NCI-H1694 (cell line): ENCODE results near the gene TRIM67.

Experiments
- DNase-seq: peaks from one replicate; lab custom pipeline; 2025; lab: John Stamatoyannopoulos, UW

The TRIM67 gene

DNA sequence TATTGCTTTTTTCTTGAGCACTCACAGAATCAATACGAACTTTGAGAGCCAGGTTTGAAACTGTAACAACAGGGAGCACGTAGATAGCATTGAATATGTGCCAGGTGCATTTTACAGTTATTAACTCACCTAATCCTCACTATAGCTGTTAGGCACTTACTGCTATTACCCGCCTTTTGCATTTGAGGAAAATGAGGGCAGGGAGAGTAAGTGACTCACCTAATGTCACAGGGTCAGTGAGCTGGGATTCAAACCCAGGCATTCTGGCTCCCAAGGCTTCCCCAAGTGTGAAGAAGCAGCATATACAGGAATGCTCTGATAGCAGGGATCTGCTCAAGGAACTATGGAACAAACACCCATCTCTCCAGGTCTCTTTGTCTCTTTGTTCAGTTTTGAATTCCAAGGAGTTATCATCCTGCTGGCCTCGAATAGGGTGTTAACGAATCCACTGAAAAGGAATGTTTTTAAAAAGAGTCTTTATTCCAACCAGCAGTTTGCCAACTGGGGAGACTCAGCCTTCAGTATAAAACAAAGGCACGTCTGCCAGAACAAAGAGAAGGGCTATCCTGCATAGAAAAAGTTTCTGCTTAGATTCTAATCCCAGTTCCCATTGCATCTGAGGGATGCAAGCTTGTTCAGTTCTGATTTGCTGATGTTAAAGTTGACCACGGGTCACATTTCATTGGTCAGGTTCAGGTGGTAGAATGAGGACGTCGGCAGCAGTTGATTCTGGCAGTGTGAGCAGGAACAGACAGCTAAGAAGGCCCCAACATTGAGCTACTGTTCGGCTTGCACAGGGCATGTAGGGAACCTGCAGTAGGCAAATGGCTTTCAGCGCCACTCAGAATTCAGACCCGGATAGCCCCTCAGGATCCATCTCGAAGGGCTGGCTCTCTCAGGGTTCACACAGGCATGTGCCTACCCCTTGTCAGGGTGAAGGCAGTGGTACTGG lies 22.1 kb downstream of the TRIM67 start:
- DNase-seq, result no peak

DNA sequence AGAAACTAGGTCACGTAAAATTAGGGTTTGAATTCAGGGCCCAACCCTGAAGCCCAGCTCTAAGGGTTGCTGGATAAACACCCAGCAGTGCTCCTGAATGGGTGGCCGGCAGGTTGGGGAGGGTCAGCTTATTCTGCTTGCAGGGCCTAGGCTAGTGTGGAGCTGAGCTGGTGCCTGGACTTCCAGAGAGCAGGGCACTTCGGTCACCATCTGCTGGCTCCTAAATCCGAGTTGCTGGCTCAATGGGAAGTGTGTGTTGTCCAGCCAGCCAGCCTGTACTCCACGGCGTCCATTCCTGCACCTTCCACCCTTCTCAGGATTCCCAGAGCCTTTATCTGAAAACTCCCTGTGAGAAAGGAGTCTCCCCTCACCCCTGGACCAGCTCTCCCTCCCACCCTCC lies 23.0 kb downstream of the TRIM67 start:
- DNase-seq, result no peak

DNA sequence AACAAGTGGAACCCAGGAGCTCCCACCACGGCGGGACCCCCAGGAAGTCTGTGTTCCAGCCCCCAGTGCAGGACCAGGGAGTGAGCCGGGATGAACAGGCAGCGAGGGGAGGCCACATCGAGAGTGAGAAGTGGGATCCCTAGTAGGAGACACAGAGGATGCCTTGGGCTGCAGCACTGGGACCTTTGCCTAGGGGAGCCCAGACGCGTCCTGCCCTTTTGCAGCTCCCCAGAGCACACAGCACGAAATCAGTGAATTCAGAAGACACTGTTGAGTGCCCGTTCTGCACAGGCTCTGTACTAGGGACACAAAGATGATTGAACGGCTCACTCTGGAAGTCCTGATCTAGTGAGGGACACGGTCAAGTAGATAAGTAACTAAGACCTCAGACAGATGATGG lies 23.5 kb downstream of the TRIM67 start:
- no peak for DNase-seq

DNA sequence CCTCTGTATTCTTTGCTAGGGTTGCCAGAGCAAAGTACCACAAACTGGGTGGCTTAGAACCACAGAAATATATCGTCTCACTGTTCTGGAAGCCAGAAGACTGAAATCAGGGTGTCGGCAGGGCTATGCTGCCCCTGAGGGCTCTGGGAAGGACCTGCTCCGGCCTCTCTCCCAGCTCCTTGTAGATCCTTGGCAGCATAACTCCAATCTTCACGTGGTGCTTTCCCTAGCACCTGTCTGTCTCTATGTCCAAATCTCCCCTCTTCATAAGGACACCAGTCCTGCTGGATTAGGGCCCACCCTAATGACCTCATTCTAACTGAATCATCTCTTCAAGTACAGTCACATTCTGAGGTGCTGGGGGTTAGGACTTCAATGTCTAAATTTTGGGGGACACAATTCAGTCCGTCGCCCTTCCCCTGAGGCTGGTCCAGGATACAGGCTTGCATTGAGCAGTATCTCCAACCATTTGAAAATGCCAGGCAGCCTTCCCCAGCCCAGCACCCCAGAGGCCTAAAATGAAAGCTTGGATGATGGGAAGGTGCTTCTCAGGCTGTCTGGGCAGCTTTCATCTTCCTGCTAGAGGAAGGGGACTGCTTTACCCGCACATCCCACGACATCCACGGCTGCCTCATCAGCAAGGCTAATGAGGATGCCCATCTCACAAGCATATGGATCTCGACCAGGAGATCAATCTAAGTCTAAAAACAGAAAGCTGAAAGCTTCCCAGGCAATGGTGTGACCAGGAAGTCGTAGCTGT lies 24.7 kb downstream of the TRIM67 start:
- no peak for DNase-seq

DNA sequence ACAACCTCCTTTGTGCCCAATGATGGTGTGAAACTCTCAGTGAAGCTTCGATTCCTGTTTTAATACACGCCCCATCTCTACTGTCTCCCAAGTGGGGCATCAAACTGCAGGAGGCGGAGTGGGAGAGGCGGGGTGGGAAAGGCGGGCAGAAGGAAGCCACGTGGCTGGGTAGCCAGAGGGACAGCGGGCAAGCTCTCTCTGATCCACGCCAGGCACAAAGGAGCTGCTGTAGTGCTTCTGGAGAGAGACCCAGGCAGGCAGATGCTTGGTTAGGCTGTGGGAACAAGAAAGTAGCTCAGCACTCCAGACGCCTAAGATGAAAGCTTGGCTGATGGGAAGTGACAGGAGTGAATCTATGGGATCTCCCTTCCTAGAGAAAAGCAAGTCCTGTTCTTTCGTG lies 25.7 kb downstream of the TRIM67 start:
- no peak for DNase-seq

DNA sequence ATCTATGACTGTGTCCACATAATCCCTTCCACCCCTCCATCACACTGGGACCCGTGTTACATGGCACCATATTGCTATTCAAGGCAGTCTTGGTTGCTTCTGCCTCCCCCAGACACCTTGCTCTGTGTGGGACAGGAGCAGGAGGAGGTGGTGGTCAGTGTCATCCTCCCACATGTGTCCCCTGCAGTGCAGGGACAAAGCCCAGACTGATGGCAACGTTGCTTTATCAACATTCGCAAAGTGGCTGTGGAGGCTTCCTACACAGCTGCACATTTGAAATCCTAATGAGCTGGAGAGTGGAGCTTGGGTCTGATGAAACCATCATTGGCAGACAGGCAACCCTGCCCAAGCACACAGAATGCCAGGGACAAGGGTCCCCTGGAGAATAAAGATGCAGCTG lies 26.2 kb downstream of the TRIM67 start:
- no peak for DNase-seq

DNA sequence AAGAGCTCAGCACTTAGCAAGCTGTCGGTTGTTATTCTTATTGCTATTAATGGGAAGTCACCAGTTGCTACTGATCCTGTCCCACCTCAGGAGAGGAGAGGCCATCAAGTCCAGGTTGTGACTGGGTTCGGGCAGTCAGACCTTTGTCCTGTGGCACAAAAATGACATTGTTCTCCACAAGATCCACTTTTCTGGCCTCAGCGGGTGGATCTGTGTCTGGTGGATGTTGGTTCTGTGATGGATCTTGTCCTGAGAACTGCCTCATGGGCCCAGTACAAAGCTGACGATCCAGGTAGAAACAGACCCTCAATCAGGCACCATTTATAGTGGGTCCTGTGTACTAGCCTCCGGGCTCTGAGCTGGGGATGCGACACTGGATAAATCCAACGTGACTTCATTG lies 26.9 kb downstream of the TRIM67 start:
- no peak for DNase-seq

DNA sequence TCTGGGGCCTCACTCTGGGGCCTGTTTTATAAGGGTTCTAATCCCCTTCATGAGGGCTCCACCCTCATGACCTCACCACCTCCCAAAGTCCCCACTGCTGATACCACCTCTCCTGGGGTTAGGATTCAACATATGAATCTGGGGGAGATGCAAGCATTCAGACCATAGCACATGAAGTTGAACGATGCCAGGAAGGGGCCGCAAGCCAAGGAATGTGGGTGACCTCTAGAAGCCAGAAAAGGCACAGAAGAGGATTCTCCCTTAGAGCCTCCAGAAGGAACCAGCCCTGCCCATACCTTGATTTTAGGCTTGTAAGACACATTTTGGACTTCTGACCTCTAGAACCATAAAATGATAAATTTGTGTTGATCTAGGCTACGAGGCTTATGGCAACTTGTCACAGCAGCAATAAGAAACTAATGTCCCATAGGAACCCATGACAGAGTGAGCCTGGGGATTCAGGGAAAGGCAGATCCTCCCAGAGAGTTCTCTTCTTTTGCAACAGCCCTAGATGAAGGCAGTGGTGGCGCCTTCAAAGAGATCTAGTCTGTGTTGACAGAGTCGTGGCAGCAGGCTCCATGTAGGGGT lies 27.9 kb downstream of the TRIM67 start:
- no peak for DNase-seq

DNA sequence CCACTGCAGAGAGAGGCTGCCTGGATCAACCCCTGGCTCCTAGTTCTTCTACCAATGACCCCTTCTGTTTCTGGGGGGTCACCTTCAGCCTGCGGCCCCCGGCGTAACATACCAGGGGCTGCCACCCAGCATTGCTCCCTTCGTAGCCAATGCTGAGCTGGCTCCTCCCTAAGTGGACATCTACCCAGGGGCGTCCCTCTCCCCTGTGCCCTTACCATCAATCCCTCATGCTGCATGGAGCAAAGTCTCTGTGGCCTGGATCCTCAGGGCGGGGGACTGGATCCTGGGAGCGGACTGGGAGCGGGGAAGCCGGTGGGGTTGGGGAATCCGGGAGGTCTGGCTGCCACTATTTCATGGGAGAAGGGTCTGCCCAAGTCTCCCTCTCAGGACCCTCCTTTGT lies 28.6 kb downstream of the TRIM67 start:
- no peak for DNase-seq

DNA sequence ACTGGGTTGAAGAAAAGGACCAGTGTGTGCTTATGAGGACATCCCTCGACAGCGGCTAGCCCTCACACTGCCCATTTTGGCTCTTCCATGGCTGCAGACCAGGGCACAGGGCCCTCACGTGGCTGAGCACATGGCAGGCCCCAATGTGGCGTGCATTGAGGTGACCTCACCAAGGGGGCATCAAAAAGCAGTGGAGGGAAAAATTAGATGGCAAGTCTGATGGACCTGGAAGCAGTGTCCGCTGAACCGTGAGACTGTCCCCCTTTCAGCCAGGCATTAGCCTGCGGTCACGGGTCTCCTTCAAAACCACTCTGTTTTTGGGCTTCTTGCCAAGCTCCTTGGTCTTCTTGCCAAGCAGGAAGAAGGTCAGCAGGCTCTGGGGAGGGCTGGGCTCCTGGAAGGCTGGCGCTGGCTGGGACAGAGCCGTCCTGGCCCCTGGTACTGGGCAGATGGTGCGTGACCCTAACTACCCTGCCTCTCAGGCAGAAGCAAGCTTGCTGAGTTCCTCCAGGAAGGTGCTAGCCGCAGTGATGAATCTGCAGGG lies 30.8 kb downstream of the TRIM67 start:
- DNase-seq, result no peak

DNA sequence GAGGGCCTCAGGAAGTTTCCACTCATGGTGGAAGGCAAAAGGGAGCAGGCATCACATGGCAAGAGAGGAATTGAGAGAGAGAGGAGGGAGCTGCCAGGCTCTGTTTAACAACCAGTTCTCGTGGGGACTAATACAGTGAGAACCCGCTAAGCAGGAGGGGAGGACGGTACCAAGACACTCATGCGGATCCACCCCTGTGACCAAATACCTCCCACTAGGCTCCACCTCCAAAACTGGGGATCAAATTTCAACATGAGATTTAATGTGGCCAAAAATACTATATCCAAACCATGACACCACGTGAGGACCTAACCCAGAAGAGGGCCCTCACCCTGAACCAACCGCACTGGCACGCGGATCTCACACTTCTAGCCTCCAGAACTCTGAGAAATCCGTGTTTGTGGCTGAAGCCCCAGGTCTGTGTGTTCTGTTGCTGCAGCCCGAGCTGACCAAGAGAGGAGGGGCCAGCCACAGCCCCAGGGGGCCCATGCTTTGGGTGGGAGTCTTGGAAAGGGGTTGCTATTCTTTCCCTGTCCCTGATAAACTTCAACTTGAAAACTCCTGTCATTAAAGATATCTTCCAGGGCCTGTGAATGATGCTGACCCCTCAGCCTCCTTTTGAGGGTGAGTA lies 32.0 kb downstream of the TRIM67 start:
- no peak for DNase-seq

DNA sequence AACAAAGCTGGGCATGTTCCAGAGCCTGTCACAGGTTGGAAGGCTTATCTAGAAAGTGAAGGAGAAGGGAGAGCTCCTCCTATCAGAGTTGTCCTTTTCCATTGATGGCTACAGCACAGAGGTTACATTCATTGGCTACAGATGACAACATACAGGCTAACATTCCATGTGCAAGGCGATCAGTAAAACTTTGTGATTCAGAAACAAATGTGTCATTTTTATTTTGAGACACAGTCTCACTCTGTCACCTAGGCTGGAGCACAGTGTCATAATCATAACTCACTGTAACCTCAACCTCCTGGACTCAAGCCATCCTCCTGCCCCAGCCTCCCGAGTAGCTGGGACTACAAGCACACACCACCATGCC lies 32.6 kb downstream of the TRIM67 start:
- DNase-seq, result no peak

DNA sequence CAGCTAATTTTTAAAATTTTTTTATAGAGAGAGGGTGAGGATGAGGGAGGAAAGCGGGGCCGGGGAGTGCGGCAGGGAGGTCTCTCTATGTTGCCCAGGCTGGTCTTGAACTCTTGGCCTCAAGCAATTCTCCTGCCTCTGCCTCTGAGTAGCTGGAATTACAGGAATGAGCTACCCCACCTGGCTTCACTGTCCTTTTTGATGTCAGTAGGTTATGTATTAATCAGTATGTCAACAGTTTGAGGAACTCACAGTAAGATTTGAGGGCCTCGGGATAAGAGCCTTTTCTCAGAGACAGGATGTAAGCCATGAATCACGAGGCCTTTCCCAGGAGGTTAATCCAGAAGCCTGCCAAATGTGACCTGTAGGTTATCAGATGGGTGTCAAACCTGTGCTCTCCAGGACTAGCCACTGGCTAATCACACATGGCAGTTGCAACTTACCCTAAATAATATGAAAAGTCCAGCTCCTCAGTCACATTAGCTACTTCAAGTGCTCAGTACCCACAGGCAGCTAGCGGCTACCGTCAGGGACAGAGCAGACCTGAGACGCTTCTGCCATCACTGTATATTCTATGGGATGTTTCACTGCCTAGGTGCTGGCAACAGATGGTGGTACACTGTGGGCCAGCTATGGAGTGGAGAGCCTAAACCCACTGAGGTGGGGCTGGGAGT lies 33.1 kb downstream of the TRIM67 start:
- DNase-seq, result no peak

DNA sequence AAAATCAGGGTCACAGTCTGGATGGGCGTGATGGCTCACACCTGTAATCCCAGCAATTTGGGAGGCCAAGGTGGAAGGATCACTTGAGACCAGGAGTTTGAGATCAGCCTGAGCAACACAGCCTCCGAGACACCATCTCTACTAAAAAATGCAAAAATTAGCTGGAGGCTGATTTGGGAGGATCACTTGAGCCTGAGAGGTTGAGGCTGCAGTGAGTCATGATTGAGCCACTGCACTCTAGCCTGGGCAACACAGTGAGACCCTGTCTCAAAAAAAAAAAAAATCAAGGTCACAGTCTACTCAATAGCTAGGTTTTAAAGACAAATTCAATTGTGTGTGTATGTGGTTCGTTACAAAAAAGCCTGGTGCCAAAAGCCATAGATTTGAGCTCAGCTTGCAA lies 34.4 kb downstream of the TRIM67 start:
- DNase-seq, result no peak

DNA sequence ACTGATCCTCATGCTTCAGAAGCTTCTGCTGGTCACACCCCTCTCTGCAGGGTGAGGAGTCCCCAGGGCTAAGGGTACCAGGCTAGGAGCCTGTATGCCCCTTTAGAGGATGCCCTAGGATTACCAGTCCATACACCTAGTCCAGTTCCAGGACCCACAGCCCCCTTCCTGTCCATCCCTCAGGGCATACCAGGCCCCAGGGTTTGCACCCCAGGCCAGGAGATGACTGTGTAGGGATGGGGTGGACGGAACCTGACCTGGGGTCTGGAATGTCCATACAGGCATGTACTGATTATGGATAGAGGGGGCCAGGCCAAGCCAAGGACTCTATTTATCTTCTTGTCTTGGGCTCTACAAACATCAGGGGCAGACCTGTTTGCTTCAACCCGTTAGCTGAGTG lies 34.9 kb downstream of the TRIM67 start:
- DNase-seq, result no peak

DNA sequence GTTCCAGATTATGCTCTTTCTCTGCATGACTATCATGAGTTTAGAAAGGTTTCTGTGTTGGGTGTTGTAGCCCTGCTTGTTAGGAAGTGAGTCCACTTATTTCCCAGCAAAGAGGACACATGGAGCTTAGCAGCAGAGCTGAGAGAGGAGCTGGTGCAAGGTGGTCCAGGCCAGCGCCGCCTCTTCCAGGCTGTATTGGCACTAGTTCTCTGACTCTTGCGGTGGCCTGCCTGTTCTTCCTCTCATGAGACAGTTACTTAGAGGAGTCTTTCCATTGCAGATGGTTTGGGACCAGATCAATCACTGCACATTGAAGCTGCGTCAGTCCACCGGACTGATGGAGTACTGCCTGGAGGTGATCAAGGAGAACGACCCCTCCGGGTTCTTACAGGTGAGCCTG lies 38.0 kb downstream of the TRIM67 start:
- no peak for DNase-seq

DNA sequence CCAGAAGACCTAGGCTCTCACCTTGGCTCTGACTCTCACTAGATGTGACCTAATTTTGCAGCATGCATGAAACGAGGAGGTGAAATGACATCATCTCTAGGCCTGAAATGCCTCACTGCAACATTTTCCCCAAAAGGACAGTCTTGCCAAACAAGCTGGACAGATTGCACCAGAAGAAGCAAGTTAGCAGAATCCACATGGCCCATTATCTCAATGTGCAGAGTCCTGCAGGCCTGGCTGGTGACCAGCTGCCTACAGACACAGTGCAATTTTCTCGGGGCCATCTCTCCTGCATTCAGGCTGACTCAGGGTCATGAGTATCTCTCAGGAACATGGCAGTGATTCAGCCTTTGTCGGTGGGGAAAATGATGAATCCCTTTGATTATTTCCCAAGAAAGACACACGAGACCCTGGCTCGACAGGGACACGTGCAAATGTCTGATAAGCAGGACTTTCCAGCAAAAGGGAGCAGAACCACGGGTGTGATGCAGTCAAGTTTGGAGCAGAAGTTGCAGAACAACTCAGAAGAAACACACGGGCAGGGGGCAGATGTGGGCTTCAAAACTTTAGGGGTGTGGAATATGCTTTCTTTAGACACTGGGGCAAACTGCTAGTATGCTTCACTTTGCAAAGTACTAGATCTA lies 38.7 kb downstream of the TRIM67 start:
- no peak for DNase-seq

DNA sequence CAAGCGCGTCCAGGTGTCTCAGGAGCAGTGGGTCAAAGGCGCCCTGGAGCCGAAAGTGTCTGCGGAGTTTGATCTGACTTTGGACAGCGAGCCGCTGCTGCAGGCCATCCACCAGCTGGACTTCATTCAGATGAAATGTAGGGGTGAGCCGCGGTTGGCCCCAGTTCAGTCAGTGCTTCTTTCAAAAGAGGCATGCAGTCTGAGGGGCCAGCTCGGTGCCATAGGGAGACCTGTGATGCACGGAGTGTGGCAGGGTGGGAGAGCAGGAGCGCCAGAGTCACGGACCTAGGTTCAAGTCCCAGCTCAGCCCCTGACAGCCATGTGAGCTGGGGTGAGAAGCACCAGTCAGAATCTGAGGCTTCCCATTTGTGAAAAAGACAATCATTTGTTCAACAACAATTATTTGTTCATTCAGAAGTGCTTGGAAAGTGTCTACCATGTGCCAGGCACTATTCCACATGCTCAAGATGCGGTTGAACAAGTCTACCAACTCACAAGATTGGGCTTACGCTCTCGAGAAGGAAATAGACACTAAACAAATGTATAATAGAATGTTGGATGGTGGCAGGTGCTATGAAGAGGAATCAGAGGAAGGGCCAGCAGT lies 39.6 kb downstream of the TRIM67 start:
- DNase-seq, result no peak

DNA sequence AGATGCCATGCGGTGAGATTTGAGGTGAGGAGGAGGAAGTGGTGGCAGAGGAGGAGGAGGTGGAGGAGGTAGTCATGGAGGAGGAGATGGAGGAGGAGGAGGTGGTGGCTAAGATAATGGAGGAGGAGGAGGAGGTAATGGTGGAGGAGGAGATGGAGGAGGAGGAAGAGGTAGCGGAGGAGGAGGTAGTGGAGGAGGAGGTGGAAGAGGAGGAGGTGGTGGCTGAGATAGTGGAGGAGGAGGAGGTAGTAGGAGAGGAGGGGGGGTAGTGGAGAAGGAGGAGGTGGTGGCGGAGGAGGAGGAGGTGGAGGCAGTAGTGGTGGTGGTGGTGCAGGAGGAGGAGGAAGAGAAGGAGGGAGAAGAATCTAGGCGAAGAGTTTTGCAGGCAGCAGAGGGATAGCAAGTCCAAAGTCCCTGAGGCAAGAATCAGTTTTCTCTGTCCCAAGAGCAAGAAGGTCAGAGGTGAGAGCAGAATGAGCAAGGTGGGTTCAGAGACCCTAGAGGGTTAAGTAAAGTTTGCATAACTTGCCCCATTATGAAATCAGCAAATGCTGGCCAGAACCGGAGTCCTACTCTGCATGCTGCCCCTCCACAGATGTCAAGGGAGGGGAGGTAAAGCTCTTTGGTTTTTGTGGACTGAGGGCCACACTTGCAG lies 40.2 kb downstream of the TRIM67 start:
- no peak for DNase-seq
